Measurements from ENCODE around the gene GFPT2. TPM values are rescaled to one million over a fixed set of nuclear protein-coding genes. Genes with fewer than 3 reads are reported as not detected.

GFPT2 gene
- total and polyA plus RNA-seq, 9 of the 15 experiments (the other 6 are each of a cell fraction or from before 2014, with no cell fraction given) = 0.07 to 0.14 (median 0.08) TPM; not detected in 6

- no peak for DNase-seq (ENCODE audit: extremely low read depth in 1 of 4, low spot score in 3 of 4)
- WGBS (ENCODE audit: insufficient coverage, low coverage, missing lambda C conversion rate) = 3% methylated on average over 14 of the region's 14 CpGs
- TF ChIP-seq ZNF592 (IDR thresholded peaks at IDR 0.05) = no peak
- TF ChIP-seq E2F3 (CRISPR knock-in tag; IDR thresholded peaks at IDR 0.05) = no peak
- no peak for TF ChIP-seq ZNF436 (CRISPR knock-in tag; IDR thresholded peaks at IDR 0.05)
- no peak for TF ChIP-seq NR3C1 (CRISPR knock-in tag; IDR thresholded peaks at IDR 0.05)
- no peak for TF ChIP-seq SETDB1 (IDR thresholded peaks at IDR 0.05; ENCODE audit: low read length)
- no peak for TF ChIP-seq NFRKB (IDR thresholded peaks at IDR 0.05; ENCODE audit: low read depth)
- TF ChIP-seq HDGF (IDR thresholded peaks at IDR 0.05) = no peak
- no peak for TF ChIP-seq ATF2 (CRISPR knock-in tag; IDR thresholded peaks at IDR 0.05)
- no peak for TF ChIP-seq ZNF507 (tag; conservative IDR thresholded peaks at IDR 0.05)
- ChIA-PET CTCF (ENCODE audit: low intra/inter-chr PET ratio) (no interaction called here), POLR2A (interaction anchor here (1.9 kb wide), 1 partner anchor 12 kb away, joined by 4 read pairs; no protein-coding TSS in a partner anchor)
- Histone ChIP-seq H3K9me3 (replicated peaks; ENCODE audit: control insufficient read depth, insufficient read depth, low read depth, low read length) (no peaks in the 10 kb centered on the region), H3K27me3 (ENCODE audit: control insufficient read depth in 2 of 2, insufficient read depth in 2 of 2, low read length in 2 of 2) (peaks cover 44 to 63% of the 10 kb centered on the region in 2 experiments), H3K4me1 (replicated peaks in 1 of 2; ENCODE audit: control insufficient read depth in 2 of 2, insufficient read depth in 2 of 2, low read length in 2 of 2) (peaks cover 0 to under 1% of the 10 kb centered on the region in 2 experiments; a peak in 1 of 5 replicates), H2AFZ (ENCODE audit: low read depth, low read length) (no peak overlapping the region), H3K36me3 (ENCODE audit: control insufficient read depth, insufficient read depth, low read length) (no peaks in the 10 kb centered on the region), H3K4me2 (ENCODE audit: insufficient read depth, low read length) (no peak overlapping the region), H3K27ac (ENCODE audit: extremely low read depth, low read depth, low read length) (no peak overlapping the region), H3K79me2 (ENCODE audit: control insufficient read depth, insufficient read depth, low read length) (no peaks in the 10 kb centered on the region), H3K9me1 (ENCODE audit: control insufficient read depth, insufficient read depth, low read length) (no peaks in the 10 kb centered on the region), H4K20me1 (replicated peaks; ENCODE audit: control insufficient read depth, insufficient read depth, low read length) (peaks cover under 1% of the 10 kb centered on the region; the same call in 1 of the 2 replicates), H3K9ac (ENCODE audit: insufficient read depth in 1 of 2, low read depth in 2 of 2, low read length in 2 of 2) (no peak overlapping the region), H3K4me3 (no peak overlapping the region)
- BruUV-seq (replicated peaks) = no TSS peak
- in situ Hi-C loops (cut with MboI) (no loop called here), intact Hi-C loops (cut with micrococcal nuclease) (no loop called here)
- ATAC-seq = no peak
- no peak for FAIRE-seq
These were observed 30.0 kb downstream of the GFPT2 start for GRCh38 chr5:180323160-180323559.

Data from K562 (cell line).